ENCODE measurements around the gene TIAM1. TPM values are rescaled to one million over a fixed set of nuclear protein-coding genes. Genes with fewer than 3 reads are reported as not detected.

TIAM1 gene
- total RNA-seq, 1 donor from 2014 or later, result 131 TPM

GRCh38 chr21:31278511-31279130 lies 65.4 kb downstream of the TIAM1 start:
- H3K36me3 Mint-ChIP-seq (ENCODE audit: low read depth, unreplicated experiment), result peaks cover 5% of the 10 kb centered on the region
- no peak for TF ChIP-seq CTCF (IDR thresholded peaks at IDR 0.05; ENCODE audit: unreplicated experiment)
- H3K27me3 Mint-ChIP-seq (ENCODE audit: unreplicated experiment), result peaks cover 2% of the 10 kb centered on the region
- DNase-seq (ENCODE audit: low spot score), result no peak
- H3K9me3 Mint-ChIP-seq (ENCODE audit: unreplicated experiment), result no peaks in the 10 kb centered on the region
- no peak overlapping the region for H3K27ac Mint-ChIP-seq (ENCODE audit: unreplicated experiment)
- peaks cover 18% of the 10 kb centered on the region for H3K4me1 Mint-ChIP-seq (ENCODE audit: unreplicated experiment)
- H3K4me3 Mint-ChIP-seq (ENCODE audit: unreplicated experiment), result no peak overlapping the region

- TF ChIP-seq CTCF (IDR thresholded peaks at IDR 0.05; ENCODE audit: unreplicated experiment), result no peak
- no peaks in the 10 kb centered on the region for H3K9me3 Mint-ChIP-seq (ENCODE audit: unreplicated experiment)
- no peak for DNase-seq (ENCODE audit: low spot score)
- no peak overlapping the region for H3K27ac Mint-ChIP-seq (ENCODE audit: unreplicated experiment)
- H3K4me1 Mint-ChIP-seq (ENCODE audit: unreplicated experiment), result peaks cover 8% of the 10 kb centered on the region
- H3K4me3 Mint-ChIP-seq (ENCODE audit: unreplicated experiment), result no peak overlapping the region
- peaks cover 2% of the 10 kb centered on the region for H3K27me3 Mint-ChIP-seq (ENCODE audit: unreplicated experiment)
- peaks cover 3% of the 10 kb centered on the region for H3K36me3 Mint-ChIP-seq (ENCODE audit: low read depth, unreplicated experiment)
These were observed 67.4 kb downstream of the TIAM1 start for GRCh38 chr21:31276663-31277062.

- Mint-ChIP-seq H3K4me1 (ENCODE audit: unreplicated experiment) (peaks cover 8% of the 10 kb centered on the region), H3K36me3 (ENCODE audit: low read depth, unreplicated experiment) (peaks cover 2% of the 10 kb centered on the region), H3K27me3 (ENCODE audit: unreplicated experiment) (peaks cover 2% of the 10 kb centered on the region), H3K9me3 (ENCODE audit: unreplicated experiment) (no peaks in the 10 kb centered on the region), H3K4me3 (ENCODE audit: unreplicated experiment) (no peak overlapping the region), H3K27ac (ENCODE audit: unreplicated experiment) (no peak overlapping the region)
- DNase-seq (ENCODE audit: low spot score), result no peak
- TF ChIP-seq CTCF (IDR thresholded peaks at IDR 0.05; ENCODE audit: unreplicated experiment), result no peak
These were observed 68.2 kb downstream of the TIAM1 start for GRCh38 chr21:31275901-31276300.

GRCh38 chr21:31273278-31273677 lies 70.8 kb downstream of the TIAM1 start:
- no peak for TF ChIP-seq CTCF (IDR thresholded peaks at IDR 0.05; ENCODE audit: unreplicated experiment)
- Mint-ChIP-seq H3K27ac (ENCODE audit: unreplicated experiment) (peak overlapping the region; percentile 48), H3K9me3 (ENCODE audit: unreplicated experiment) (no peaks in the 10 kb centered on the region), H3K4me3 (ENCODE audit: unreplicated experiment) (peak overlapping the region; percentile 1), H3K27me3 (ENCODE audit: unreplicated experiment) (peaks cover 2% of the 10 kb centered on the region), H3K4me1 (ENCODE audit: unreplicated experiment) (peaks cover 13% of the 10 kb centered on the region), H3K36me3 (ENCODE audit: low read depth, unreplicated experiment) (peaks cover 4% of the 10 kb centered on the region)
- DNase-seq (ENCODE audit: low spot score), result no peak

GRCh38 chr21:31268090-31268489 lies 76.0 kb downstream of the TIAM1 start:
- no peak for DNase-seq (ENCODE audit: low spot score)
- H3K9me3 Mint-ChIP-seq (ENCODE audit: unreplicated experiment), result no peaks in the 10 kb centered on the region
- peaks cover 38% of the 10 kb centered on the region for H3K36me3 Mint-ChIP-seq (ENCODE audit: low read depth, unreplicated experiment)
- H3K4me3 Mint-ChIP-seq (ENCODE audit: unreplicated experiment), result no peak overlapping the region
- TF ChIP-seq CTCF (IDR thresholded peaks at IDR 0.05; ENCODE audit: unreplicated experiment), result no peak
- no peak overlapping the region for H3K27ac Mint-ChIP-seq (ENCODE audit: unreplicated experiment)
- peaks cover 2% of the 10 kb centered on the region for H3K27me3 Mint-ChIP-seq (ENCODE audit: unreplicated experiment)
- H3K4me1 Mint-ChIP-seq (ENCODE audit: unreplicated experiment), result peaks cover 12% of the 10 kb centered on the region
